ENCODE measurements around the gene ATF7IP.

Gene ATF7IP

GRCh38 chr12:14417715-14418114 lies 52.2 kb downstream of the ATF7IP start:
- peaks cover 77% of the 10 kb centered on the region for H3K79me2 ChIP-seq (ENCODE audit: control insufficient read depth, insufficient read depth, low read length, unreplicated experiment)
- H3K36me3 ChIP-seq (ENCODE audit: insufficient read depth, low read length) = peaks cover 20% of the 10 kb centered on the region
- H3K27me3 ChIP-seq (ENCODE audit: insufficient read depth, low read length) = no peaks in the 10 kb centered on the region
- H3K27ac ChIP-seq (ENCODE audit: low read depth, low read length) = no peak overlapping the region
- no peak overlapping the region for H3K4me3 ChIP-seq (ENCODE audit: low read depth, low read length)
- H2AFZ ChIP-seq (ENCODE audit: low read length, unreplicated experiment) = no peak overlapping the region
- peaks cover 17% of the 10 kb centered on the region for H3K4me1 ChIP-seq (ENCODE audit: control insufficient read depth, insufficient read depth, low read length, unreplicated experiment)

- Histone ChIP-seq H3K79me2 (ENCODE audit: control insufficient read depth, insufficient read depth, low read length, unreplicated experiment) (peaks cover 74% of the 10 kb centered on the region), H3K27ac (ENCODE audit: low read depth, low read length) (no peak overlapping the region), H3K36me3 (ENCODE audit: insufficient read depth, low read length) (peaks cover 23% of the 10 kb centered on the region), H2AFZ (ENCODE audit: low read length, unreplicated experiment) (no peak overlapping the region), H3K4me1 (ENCODE audit: control insufficient read depth, insufficient read depth, low read length, unreplicated experiment) (peaks cover 17% of the 10 kb centered on the region), H3K4me3 (ENCODE audit: low read depth, low read length) (no peak overlapping the region), H3K27me3 (ENCODE audit: insufficient read depth, low read length) (no peaks in the 10 kb centered on the region)
Observed at GRCh38 chr12:14418451-14418890, 53.0 kb downstream of the ATF7IP start.

GRCh38 chr12:14422516-14423230 lies 57.2 kb downstream of the ATF7IP start:
- Histone ChIP-seq H3K4me1 (ENCODE audit: control insufficient read depth, insufficient read depth, low read length, unreplicated experiment) (peaks cover 5% of the 10 kb centered on the region), H3K27me3 (ENCODE audit: insufficient read depth, low read length) (no peaks in the 10 kb centered on the region), H3K4me3 (ENCODE audit: low read depth, low read length) (no peak overlapping the region), H2AFZ (ENCODE audit: low read length, unreplicated experiment) (no peak overlapping the region), H3K27ac (ENCODE audit: low read depth, low read length) (no peak overlapping the region), H3K36me3 (ENCODE audit: insufficient read depth, low read length) (peaks cover 39% of the 10 kb centered on the region), H3K79me2 (ENCODE audit: control insufficient read depth, insufficient read depth, low read length, unreplicated experiment) (peaks cover 56% of the 10 kb centered on the region)

- no peak overlapping the region for H3K27ac ChIP-seq (ENCODE audit: low read depth, low read length)
- no peak overlapping the region for H2AFZ ChIP-seq (ENCODE audit: low read length, unreplicated experiment)
- H3K79me2 ChIP-seq (ENCODE audit: control insufficient read depth, insufficient read depth, low read length, unreplicated experiment) = peaks cover 60% of the 10 kb centered on the region
- no peaks in the 10 kb centered on the region for H3K27me3 ChIP-seq (ENCODE audit: insufficient read depth, low read length)
- H3K4me3 ChIP-seq (ENCODE audit: low read depth, low read length) = no peak overlapping the region
- H3K4me1 ChIP-seq (ENCODE audit: control insufficient read depth, insufficient read depth, low read length, unreplicated experiment) = no peaks in the 10 kb centered on the region
- peaks cover 57% of the 10 kb centered on the region for H3K36me3 ChIP-seq (ENCODE audit: insufficient read depth, low read length)
Observed at GRCh38 chr12:14424545-14424944, 59.1 kb downstream of the ATF7IP start.

GRCh38 chr12:14426792-14427191 lies 61.3 kb downstream of the ATF7IP start:
- Histone ChIP-seq H3K27ac (ENCODE audit: low read depth, low read length) (no peak overlapping the region), H3K36me3 (ENCODE audit: insufficient read depth, low read length) (peaks cover 59% of the 10 kb centered on the region), H2AFZ (ENCODE audit: low read length, unreplicated experiment) (no peak overlapping the region), H3K4me3 (ENCODE audit: low read depth, low read length) (no peak overlapping the region), H3K27me3 (ENCODE audit: insufficient read depth, low read length) (no peaks in the 10 kb centered on the region), H3K4me1 (ENCODE audit: control insufficient read depth, insufficient read depth, low read length, unreplicated experiment) (no peaks in the 10 kb centered on the region), H3K79me2 (ENCODE audit: control insufficient read depth, insufficient read depth, low read length, unreplicated experiment) (peaks cover 62% of the 10 kb centered on the region)

- Histone ChIP-seq H3K79me2 (ENCODE audit: control insufficient read depth, insufficient read depth, low read length, unreplicated experiment) (peaks cover 57% of the 10 kb centered on the region), H3K27me3 (ENCODE audit: insufficient read depth, low read length) (no peaks in the 10 kb centered on the region), H3K36me3 (ENCODE audit: insufficient read depth, low read length) (peaks cover 50% of the 10 kb centered on the region), H3K4me1 (ENCODE audit: control insufficient read depth, insufficient read depth, low read length, unreplicated experiment) (no peaks in the 10 kb centered on the region), H3K4me3 (ENCODE audit: low read depth, low read length) (no peak overlapping the region), H2AFZ (ENCODE audit: low read length, unreplicated experiment) (no peak overlapping the region), H3K27ac (ENCODE audit: low read depth, low read length) (no peak overlapping the region)
Observed at GRCh38 chr12:14427929-14428328, 62.4 kb downstream of the ATF7IP start.

- Histone ChIP-seq H3K4me1 (ENCODE audit: control insufficient read depth, insufficient read depth, low read length, unreplicated experiment) (no peaks in the 10 kb centered on the region), H3K4me3 (ENCODE audit: low read depth, low read length) (no peak overlapping the region), H3K36me3 (ENCODE audit: insufficient read depth, low read length) (peaks cover 38% of the 10 kb centered on the region), H2AFZ (ENCODE audit: low read length, unreplicated experiment) (no peak overlapping the region), H3K27me3 (ENCODE audit: insufficient read depth, low read length) (no peaks in the 10 kb centered on the region), H3K27ac (ENCODE audit: low read depth, low read length) (no peak overlapping the region), H3K79me2 (ENCODE audit: control insufficient read depth, insufficient read depth, low read length, unreplicated experiment) (peaks cover 50% of the 10 kb centered on the region)
Observed at GRCh38 chr12:14430394-14430986, 65.0 kb downstream of the ATF7IP start.

GRCh38 chr12:14431975-14432374 lies 66.5 kb downstream of the ATF7IP start:
- Histone ChIP-seq H3K27me3 (ENCODE audit: insufficient read depth, low read length) (no peaks in the 10 kb centered on the region), H3K36me3 (ENCODE audit: insufficient read depth, low read length) (peaks cover 46% of the 10 kb centered on the region), H3K79me2 (ENCODE audit: control insufficient read depth, insufficient read depth, low read length, unreplicated experiment) (peaks cover 45% of the 10 kb centered on the region), H2AFZ (ENCODE audit: low read length, unreplicated experiment) (no peak overlapping the region), H3K4me3 (ENCODE audit: low read depth, low read length) (no peak overlapping the region), H3K27ac (ENCODE audit: low read depth, low read length) (no peak overlapping the region), H3K4me1 (ENCODE audit: control insufficient read depth, insufficient read depth, low read length, unreplicated experiment) (no peaks in the 10 kb centered on the region)

GRCh38 chr12:14435627-14436026 lies 70.1 kb downstream of the ATF7IP start:
- no peak overlapping the region for H2AFZ ChIP-seq (ENCODE audit: low read length, unreplicated experiment)
- peaks cover 19% of the 10 kb centered on the region for H3K79me2 ChIP-seq (ENCODE audit: control insufficient read depth, insufficient read depth, low read length, unreplicated experiment)
- no peaks in the 10 kb centered on the region for H3K27me3 ChIP-seq (ENCODE audit: insufficient read depth, low read length)
- no peak overlapping the region for H3K4me3 ChIP-seq (ENCODE audit: low read depth, low read length)
- peaks cover 27% of the 10 kb centered on the region for H3K36me3 ChIP-seq (ENCODE audit: insufficient read depth, low read length)
- H3K4me1 ChIP-seq (ENCODE audit: control insufficient read depth, insufficient read depth, low read length, unreplicated experiment) = no peaks in the 10 kb centered on the region
- H3K27ac ChIP-seq (ENCODE audit: low read depth, low read length) = no peak overlapping the region

GRCh38 chr12:14442221-14442881 lies 76.9 kb downstream of the ATF7IP start:
- Histone ChIP-seq H3K4me3 (ENCODE audit: low read depth, low read length) (no peak overlapping the region), H3K4me1 (ENCODE audit: control insufficient read depth, insufficient read depth, low read length, unreplicated experiment) (no peaks in the 10 kb centered on the region), H3K36me3 (ENCODE audit: insufficient read depth, low read length) (peaks cover 20% of the 10 kb centered on the region), H2AFZ (ENCODE audit: low read length, unreplicated experiment) (no peak overlapping the region), H3K27me3 (ENCODE audit: insufficient read depth, low read length) (no peaks in the 10 kb centered on the region), H3K79me2 (ENCODE audit: control insufficient read depth, insufficient read depth, low read length, unreplicated experiment) (no peaks in the 10 kb centered on the region), H3K27ac (ENCODE audit: low read depth, low read length) (no peak overlapping the region)

GRCh38 chr12:14443531-14443930 lies 78.0 kb downstream of the ATF7IP start:
- no peaks in the 10 kb centered on the region for H3K27me3 ChIP-seq (ENCODE audit: insufficient read depth, low read length)
- no peak overlapping the region for H3K27ac ChIP-seq (ENCODE audit: low read depth, low read length)
- no peaks in the 10 kb centered on the region for H3K79me2 ChIP-seq (ENCODE audit: control insufficient read depth, insufficient read depth, low read length, unreplicated experiment)
- H2AFZ ChIP-seq (ENCODE audit: low read length, unreplicated experiment) = no peak overlapping the region
- H3K36me3 ChIP-seq (ENCODE audit: insufficient read depth, low read length) = peaks cover 27% of the 10 kb centered on the region
- H3K4me1 ChIP-seq (ENCODE audit: control insufficient read depth, insufficient read depth, low read length, unreplicated experiment) = no peaks in the 10 kb centered on the region
- no peak overlapping the region for H3K4me3 ChIP-seq (ENCODE audit: low read depth, low read length)

Measured in ACC112 (cell line).